Measurements from ENCODE around the gene CYP27A1.

The CYP27A1 gene

GRCh38 chr2:218734190-218734975 lies 47.6 kb upstream of the CYP27A1 start:
- Histone ChIP-seq H3K27ac (ENCODE audit: low read depth, low read length) (no peak overlapping the region), H3K4me3 (ENCODE audit: insufficient read depth, low read length, poor library complexity, severe bottlenecking) (no peak overlapping the region), H2AFZ (ENCODE audit: low read depth, low read length, severe bottlenecking) (no peak overlapping the region), H3K79me2 (ENCODE audit: insufficient read depth, low read length) (peaks cover 53% of the 10 kb centered on the region), H3K27me3 (ENCODE audit: low read length) (no peaks in the 10 kb centered on the region), H3K9me3 (ENCODE audit: insufficient read depth, low read length) (no peaks in the 10 kb centered on the region), H3K36me3 (ENCODE audit: low read length) (no peaks in the 10 kb centered on the region), H3K9ac (ENCODE audit: low read length) (no peak overlapping the region), H3K9me2 (replicated peaks; ENCODE audit: insufficient read depth, low read length) (no peaks in the 10 kb centered on the region), H3K4me2 (ENCODE audit: low read depth, low read length, poor library complexity, severe bottlenecking) (no peak overlapping the region), H4K20me1 (ENCODE audit: low read depth, low read length) (peaks cover 5% of the 10 kb centered on the region; the same call in 1 of the 2 replicates), H3F3A (ENCODE audit: insufficient read depth) (no peaks in the 10 kb centered on the region)
- TF ChIP-seq, protein P1, sequence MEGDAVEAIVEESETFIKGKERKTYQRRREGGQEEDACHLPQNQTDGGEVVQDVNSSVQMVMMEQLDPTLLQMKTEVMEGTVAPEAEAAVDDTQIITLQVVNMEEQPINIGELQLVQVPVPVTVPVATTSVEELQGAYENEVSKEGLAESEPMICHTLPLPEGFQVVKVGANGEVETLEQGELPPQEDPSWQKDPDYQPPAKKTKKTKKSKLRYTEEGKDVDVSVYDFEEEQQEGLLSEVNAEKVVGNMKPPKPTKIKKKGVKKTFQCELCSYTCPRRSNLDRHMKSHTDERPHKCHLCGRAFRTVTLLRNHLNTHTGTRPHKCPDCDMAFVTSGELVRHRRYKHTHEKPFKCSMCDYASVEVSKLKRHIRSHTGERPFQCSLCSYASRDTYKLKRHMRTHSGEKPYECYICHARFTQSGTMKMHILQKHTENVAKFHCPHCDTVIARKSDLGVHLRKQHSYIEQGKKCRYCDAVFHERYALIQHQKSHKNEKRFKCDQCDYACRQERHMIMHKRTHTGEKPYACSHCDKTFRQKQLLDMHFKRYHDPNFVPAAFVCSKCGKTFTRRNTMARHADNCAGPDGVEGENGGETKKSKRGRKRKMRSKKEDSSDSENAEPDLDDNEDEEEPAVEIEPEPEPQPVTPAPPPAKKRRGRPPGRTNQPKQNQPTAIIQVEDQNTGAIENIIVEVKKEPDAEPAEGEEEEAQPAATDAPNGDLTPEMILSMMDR (IDR thresholded peaks at IDR 0.05; ENCODE audit: insufficient read depth, low read length, poor library complexity, severe bottlenecking), result no peak
- no peak for TF ChIP-seq EZH2phosphoT487 (conservative IDR thresholded peaks at IDR 0.05; ENCODE audit: low read length)

DNA sequence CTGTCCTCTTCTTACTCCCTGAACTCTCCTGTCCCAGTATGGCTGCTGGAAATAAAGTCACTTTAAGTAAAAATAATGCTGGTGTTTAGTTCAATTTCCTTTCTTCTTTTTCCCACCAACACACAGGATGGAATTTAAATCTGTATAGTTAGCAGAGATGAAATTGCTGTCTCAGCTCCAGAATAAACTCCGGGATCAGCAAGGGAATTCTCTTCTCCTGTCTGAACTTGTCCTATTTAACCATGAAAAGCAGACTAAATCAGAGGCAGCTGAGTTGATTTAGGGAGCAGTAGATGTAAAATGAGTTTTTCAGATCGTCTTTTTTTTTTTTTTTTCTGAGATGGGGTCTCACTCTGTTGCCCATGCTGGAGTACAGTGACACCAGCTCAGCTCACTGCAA lies 45.4 kb upstream of the CYP27A1 start:
- H3K36me3 ChIP-seq (ENCODE audit: low read length), result no peaks in the 10 kb centered on the region
- H3K79me2 ChIP-seq (ENCODE audit: insufficient read depth, low read length), result peaks cover 40% of the 10 kb centered on the region
- TF ChIP-seq, protein P1 (IDR thresholded peaks at IDR 0.05; ENCODE audit: insufficient read depth, low read length, poor library complexity, severe bottlenecking), result no peak
- H3K27me3 ChIP-seq (ENCODE audit: low read length), result no peaks in the 10 kb centered on the region
- H3K9me2 ChIP-seq (replicated peaks; ENCODE audit: insufficient read depth, low read length), result no peaks in the 10 kb centered on the region
- H3K9ac ChIP-seq (ENCODE audit: low read length), result no peak overlapping the region
- no peak overlapping the region for H3K27ac ChIP-seq (ENCODE audit: low read depth, low read length)
- H3K4me3 ChIP-seq (ENCODE audit: insufficient read depth, low read length, poor library complexity, severe bottlenecking), result no peak overlapping the region
- no peaks in the 10 kb centered on the region for H3K9me3 ChIP-seq (ENCODE audit: insufficient read depth, low read length)
- peaks cover 5% of the 10 kb centered on the region; the same call in 1 of the 2 replicates for H4K20me1 ChIP-seq (ENCODE audit: low read depth, low read length)
- H3K4me2 ChIP-seq (ENCODE audit: low read depth, low read length, poor library complexity, severe bottlenecking), result no peak overlapping the region
- no peaks in the 10 kb centered on the region for H3F3A ChIP-seq (ENCODE audit: insufficient read depth)
- no peak overlapping the region for H2AFZ ChIP-seq (ENCODE audit: low read depth, low read length, severe bottlenecking)

- Histone ChIP-seq H3K9me3 (ENCODE audit: insufficient read depth, low read length) (no peaks in the 10 kb centered on the region), H3K4me3 (ENCODE audit: insufficient read depth, low read length, poor library complexity, severe bottlenecking) (no peak overlapping the region), H3K27me3 (ENCODE audit: low read length) (no peaks in the 10 kb centered on the region), H3K27ac (ENCODE audit: low read depth, low read length) (no peak overlapping the region), H3K4me2 (ENCODE audit: low read depth, low read length, poor library complexity, severe bottlenecking) (no peak overlapping the region), H3F3A (ENCODE audit: insufficient read depth) (no peaks in the 10 kb centered on the region), H3K9me2 (replicated peaks; ENCODE audit: insufficient read depth, low read length) (no peaks in the 10 kb centered on the region), H3K79me2 (ENCODE audit: insufficient read depth, low read length) (no peaks in the 10 kb centered on the region), H2AFZ (ENCODE audit: low read depth, low read length, severe bottlenecking) (no peak overlapping the region), H3K36me3 (ENCODE audit: low read length) (peaks cover 12% of the 10 kb centered on the region; the same call in 1 of the 2 replicates), H3K9ac (ENCODE audit: low read length) (no peak overlapping the region), H4K20me1 (ENCODE audit: low read depth, low read length) (no peaks in the 10 kb centered on the region)
- TF ChIP-seq EZH2phosphoT487 (conservative IDR thresholded peaks at IDR 0.05; ENCODE audit: low read length), result no peak
- TF ChIP-seq, protein P1 (IDR thresholded peaks at IDR 0.05; ENCODE audit: insufficient read depth, low read length, poor library complexity, severe bottlenecking), result no peak
These were observed 38.9 kb upstream of the CYP27A1 start for GRCh38 chr2:218743068-218743467.
